HepG2 (cell line): Measurements from ENCODE around the gene CCM2L. TPM values are rescaled to one million over a fixed set of nuclear protein-coding genes. Genes with fewer than 3 reads are reported as not detected.
A peak's percentile ranks its signal among the peaks of the same experiment; 100 is the strongest.

ENCODE experiments used
- ATM ChIP-seq: fragments of 450-650 bp; IDR thresholded peaks from 2 replicates; pipeline ENCODE4 v1.7.1; 2017; ENCODE audit warnings: mild to moderate bottlenecking, borderline replicate concordance
- BHLHE40 ChIP-seq: IDR thresholded peaks from 2 replicates; pipeline ENCODE4 v1.6.1; 2011; ENCODE audit warnings: low read length, improper control_type of control experiment
- BRD4 ChIP-seq: sonication (generic); formaldehyde crosslinking; IDR thresholded peaks from 2 replicates; pipeline ENCODE4 v1.4.0; 2020; ENCODE audit warnings: missing genetic modification reagents
- BRF2 ChIP-seq: sonication (generic); formaldehyde crosslinking; IDR thresholded peaks from 2 replicates; pipeline ENCODE4 v1.8.1; 2022; ENCODE audit warnings: mild to moderate bottlenecking, missing genetic modification reagents
- CENPT ChIP-seq: sonication (generic); formaldehyde crosslinking; IDR thresholded peaks from 2 replicates; pipeline ENCODE4 v1.8.0; 2022; ENCODE audit warnings: low read depth, mild to moderate bottlenecking, moderate library complexity, missing genetic modification reagents
- EZH2 ChIP-seq: conservative IDR thresholded peaks from 2 replicates; pipeline ENCODE4 v1.6.1; 2012; ENCODE audit warnings: mild to moderate bottlenecking, low read depth, low read length, moderate library complexity
- KDM3A ChIP-seq: IDR thresholded peaks from 2 replicates; pipeline ENCODE4 v1.6.1; 2018; ENCODE audit warnings: low read depth, missing compliant biosample characterization
- NCOA2 ChIP-seq: sonication (generic); formaldehyde crosslinking; IDR thresholded peaks from 2 replicates; pipeline ENCODE4 v1.8.0; 2022; ENCODE audit warnings: inconsistent platforms
- RBAK ChIP-seq: sonication (generic); formaldehyde crosslinking; IDR thresholded peaks from 2 replicates; pipeline ENCODE4 v1.5.1; 2020; ENCODE audit warnings: mild to moderate bottlenecking, missing genetic modification reagents
- SIN3B ChIP-seq: fragments of 150-350 bp; IDR thresholded peaks from 2 replicates; pipeline ENCODE4 v1.6.1; 2014; ENCODE audit warnings: low read length
- SNAI1 ChIP-seq: sonication (generic); formaldehyde crosslinking; IDR thresholded peaks from 2 replicates; pipeline ENCODE4 v1.5.0; 2020; ENCODE audit warnings: mild to moderate bottlenecking, missing genetic modification reagents, borderline replicate concordance
- TFDP2 ChIP-seq: sonication (generic); formaldehyde crosslinking; IDR thresholded peaks from 2 replicates; pipeline ENCODE4 v1.4.0; 2020; ENCODE audit warnings: missing genetic modification reagents
- ZBTB42 ChIP-seq: sonication (generic); formaldehyde crosslinking; IDR thresholded peaks from 2 replicates; pipeline ENCODE4 v1.5.0; 2020; ENCODE audit warnings: mild to moderate bottlenecking, missing genetic modification reagents
- ZBTB46 ChIP-seq: sonication (generic); formaldehyde crosslinking; IDR thresholded peaks from 2 replicates; pipeline ENCODE4 v1.4.0; 2020; ENCODE audit warnings: mild to moderate bottlenecking, missing genetic modification reagents, borderline replicate concordance
- ZFP37 ChIP-seq: sonication (generic); formaldehyde crosslinking; IDR thresholded peaks from 2 replicates; pipeline ENCODE4 v1.4.0; 2020; ENCODE audit warnings: missing genetic modification reagents, borderline replicate concordance
- ZNF225 ChIP-seq: sonication (generic); formaldehyde crosslinking; IDR thresholded peaks from 2 replicates; pipeline ENCODE4 v1.4.0; 2020; ENCODE audit warnings: mild to moderate bottlenecking, missing genetic modification reagents
- ZNF333 ChIP-seq: sonication (generic); formaldehyde crosslinking; IDR thresholded peaks from 2 replicates; pipeline ENCODE4 v1.4.0; 2020; ENCODE audit warnings: mild to moderate bottlenecking, missing genetic modification reagents, borderline replicate concordance
- ZNF33A ChIP-seq: sonication (generic); formaldehyde crosslinking; IDR thresholded peaks from 2 replicates; pipeline ENCODE4 v1.5.1; 2020; ENCODE audit warnings: missing genetic modification reagents, mild to moderate bottlenecking, moderate library complexity, borderline replicate concordance
- ZNF383 ChIP-seq: sonication (generic); formaldehyde crosslinking; IDR thresholded peaks from 2 replicates; pipeline ENCODE4 v1.4.0; 2020; ENCODE audit warnings: missing genetic modification reagents, mild to moderate bottlenecking, borderline replicate concordance
- ZNF468 ChIP-seq: sonication (generic); formaldehyde crosslinking; IDR thresholded peaks from 2 replicates; pipeline ENCODE4 v1.8.0; 2022; ENCODE audit warnings: mild to moderate bottlenecking, moderate library complexity, missing genetic modification reagents
- ZNF660 ChIP-seq: sonication (generic); formaldehyde crosslinking; IDR thresholded peaks from 2 replicates; pipeline ENCODE4 v1.5.1; 2020; ENCODE audit warnings: mild to moderate bottlenecking, low read depth, missing genetic modification reagents, borderline replicate concordance
- ZNF703 ChIP-seq: sonication (generic); formaldehyde crosslinking; IDR thresholded peaks from 2 replicates; pipeline ENCODE4 v1.5.1; 2020; ENCODE audit warnings: missing genetic modification reagents, mild to moderate bottlenecking, moderate library complexity, borderline replicate concordance
- ZNF720 ChIP-seq: sonication (generic); formaldehyde crosslinking; IDR thresholded peaks from 2 replicates; pipeline ENCODE4 v1.4.0; 2020; ENCODE audit warnings: missing genetic modification reagents
- polyA plus RNA-seq, 8 experiments: library from polyadenylated mRNA; depleted of rRNA in 3 of 8; stranded (reverse) in 7 of 8; unstranded in 1 of 8; fragments of >200 nt; fragmentation: Illumina TruSeq in 4 of 8; extraction: Trizol in 4 of 8; gene quantifications; 2 replicates each; pipeline versions ENCODE4 v1.2.1 to v1.2.3, GENCODE V29; 2011 to 2016; ENCODE audit warnings: low read depth in 4 of 8, missing spikeins in 1 of 8, mixed read lengths in 1 of 8; ENCODE audit not compliant: insufficient read depth in 1 of 8
- total RNA-seq, 5 experiments: library from RNA; depleted of rRNA; stranded (reverse); fragments of >200 nt; fragmentation: Illumina TruSeq; extraction: Trizol; gene quantifications; 2 replicates each; pipeline ENCODE4 v1.2.3, GENCODE V29; 2016; ENCODE audit warnings: low read depth in 1 of 5
- TF ChIP-seq, protein P1 (sequence below): sonication (generic); formaldehyde crosslinking; IDR thresholded peaks from 2 replicates; pipeline ENCODE4 v1.4.0; 2020; ENCODE audit warnings: mild to moderate bottlenecking, missing genetic modification reagents
- TF ChIP-seq, protein P2 (sequence below): IDR thresholded peaks from 2 replicates; pipeline ENCODE4 v1.6.1; 2016

The CCM2L gene
- total and polyA plus RNA-seq, 2 of the 13 experiments (the other 11 are each of a cell fraction or from before 2014, with no cell fraction given): 0.15 TPM; not detected in 1

DNA sequence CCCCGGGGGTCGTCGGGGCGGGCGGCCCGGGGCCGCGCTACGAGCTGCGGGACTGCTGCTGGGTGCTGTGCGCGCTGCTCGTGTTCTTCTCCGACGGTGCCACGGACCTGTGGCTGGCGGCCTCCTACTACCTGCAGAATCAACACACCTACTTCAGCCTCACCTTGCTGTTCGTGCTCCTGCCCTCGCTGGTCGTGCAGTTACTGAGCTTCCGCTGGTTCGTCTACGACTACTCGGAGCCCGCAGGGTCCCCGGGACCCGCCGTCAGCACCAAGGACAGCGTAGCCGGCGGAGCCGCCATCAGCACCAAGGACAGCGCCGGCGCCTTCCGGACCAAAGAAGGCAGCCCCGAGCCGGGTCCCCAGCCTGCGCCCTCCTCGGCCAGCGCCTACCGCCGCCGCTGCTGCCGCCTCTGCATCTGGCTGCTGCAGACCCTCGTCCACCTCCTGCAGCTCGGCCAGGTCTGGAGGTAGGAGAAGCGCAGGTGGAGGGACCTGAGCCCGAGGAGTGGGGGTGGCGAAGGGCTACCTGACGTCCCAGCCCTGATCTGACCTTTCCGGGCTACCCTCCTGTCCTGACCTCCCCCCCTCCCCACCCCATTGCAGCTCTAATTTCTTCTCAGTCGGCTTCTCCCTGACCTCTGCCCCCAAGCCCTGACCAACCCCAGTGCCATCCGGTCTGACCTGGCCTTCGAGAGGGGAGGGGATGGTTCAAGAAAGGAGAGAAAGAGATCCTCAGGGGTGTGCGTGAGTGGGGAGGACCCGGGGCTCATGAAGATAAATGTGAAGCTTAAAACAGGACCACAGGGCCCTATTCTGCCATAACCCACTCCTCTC is 41.7 kb upstream of the CCM2L start (continued):
- TF ChIP-seq ZBTB46 (CRISPR knock-in tag) (peak; percentile 100), ZFP37 (CRISPR knock-in tag) (peak; percentile 100), ZNF703 (CRISPR knock-in tag) (peak; percentile 100), SNAI1 (CRISPR knock-in tag) (peak; percentile 100), ZNF333 (CRISPR knock-in tag) (peak; percentile 100), ZNF383 (CRISPR knock-in tag) (peak; percentile 100), EZH2 (0 out of 2 replicates have a peak, but pooled peaks have one; percentile 40), TFDP2 (CRISPR knock-in tag) (peak; percentile 99), NCOA2 (CRISPR knock-in tag) (peak; percentile 99), CENPT (CRISPR knock-in tag) (peak; percentile 100), ZNF33A (CRISPR knock-in tag) (peak; percentile 100), BRD4 (CRISPR knock-in tag) (peak; percentile 100), ATM (no peak), ZBTB42 (CRISPR knock-in tag) (peak; percentile 100), ZNF468 (CRISPR knock-in tag) (peak; percentile 100), ZNF660 (CRISPR knock-in tag) (peak; percentile 100), BHLHE40 (0 out of 2 replicates have a peak, but pooled peaks have one; percentile 19), KDM3A (peak; percentile 100), BRF2 (CRISPR knock-in tag) (peak; percentile 100), SIN3B (peak; percentile 69; the same call in 1 of the 2 replicates), RBAK (CRISPR knock-in tag) (peak; percentile 99), ZNF225 (CRISPR knock-in tag) (peak; percentile 100), ZNF720 (CRISPR knock-in tag) (peak; percentile 100)
- TF ChIP-seq, protein P1, sequence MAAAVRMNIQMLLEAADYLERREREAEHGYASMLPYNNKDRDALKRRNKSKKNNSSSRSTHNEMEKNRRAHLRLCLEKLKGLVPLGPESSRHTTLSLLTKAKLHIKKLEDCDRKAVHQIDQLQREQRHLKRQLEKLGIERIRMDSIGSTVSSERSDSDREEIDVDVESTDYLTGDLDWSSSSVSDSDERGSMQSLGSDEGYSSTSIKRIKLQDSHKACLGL (CRISPR knock-in tag): peak; percentile 100
- TF ChIP-seq, protein P2, sequence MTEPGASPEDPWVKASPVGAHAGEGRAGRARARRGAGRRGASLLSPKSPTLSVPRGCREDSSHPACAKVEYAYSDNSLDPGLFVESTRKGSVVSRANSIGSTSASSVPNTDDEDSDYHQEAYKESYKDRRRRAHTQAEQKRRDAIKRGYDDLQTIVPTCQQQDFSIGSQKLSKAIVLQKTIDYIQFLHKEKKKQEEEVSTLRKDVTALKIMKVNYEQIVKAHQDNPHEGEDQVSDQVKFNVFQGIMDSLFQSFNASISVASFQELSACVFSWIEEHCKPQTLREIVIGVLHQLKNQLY: peak; percentile 99
